Right renal pelvis (tissue), 4 donors: ENCODE measurements around the gene C9orf50. TPM values are rescaled to one million over a fixed set of nuclear protein-coding genes. Genes with fewer than 3 reads are reported as not detected.

ENCODE experiments used
- DNase-seq, 4 donors: peaks; one replicate each; pipeline ENCODE4 v3.0.0-alpha.2; 2013; ENCODE audit warnings: low read depth in 4 of 4, low spot score in 3 of 4, missing footprints in 1 of 4
- polyA plus RNA-seq, 4 donors: library from polyadenylated mRNA; unstranded; fragments of 120-200 nt; gene quantifications; one replicate each; pipeline ENCODE4 v1.2.1, GENCODE V29; 2013; ENCODE audit not compliant: insufficient read length in 4 of 4

The C9orf50 gene
- polyA plus RNA-seq, 4 donors = 0.72 to 0.88 (median 0.79) TPM

DNA sequence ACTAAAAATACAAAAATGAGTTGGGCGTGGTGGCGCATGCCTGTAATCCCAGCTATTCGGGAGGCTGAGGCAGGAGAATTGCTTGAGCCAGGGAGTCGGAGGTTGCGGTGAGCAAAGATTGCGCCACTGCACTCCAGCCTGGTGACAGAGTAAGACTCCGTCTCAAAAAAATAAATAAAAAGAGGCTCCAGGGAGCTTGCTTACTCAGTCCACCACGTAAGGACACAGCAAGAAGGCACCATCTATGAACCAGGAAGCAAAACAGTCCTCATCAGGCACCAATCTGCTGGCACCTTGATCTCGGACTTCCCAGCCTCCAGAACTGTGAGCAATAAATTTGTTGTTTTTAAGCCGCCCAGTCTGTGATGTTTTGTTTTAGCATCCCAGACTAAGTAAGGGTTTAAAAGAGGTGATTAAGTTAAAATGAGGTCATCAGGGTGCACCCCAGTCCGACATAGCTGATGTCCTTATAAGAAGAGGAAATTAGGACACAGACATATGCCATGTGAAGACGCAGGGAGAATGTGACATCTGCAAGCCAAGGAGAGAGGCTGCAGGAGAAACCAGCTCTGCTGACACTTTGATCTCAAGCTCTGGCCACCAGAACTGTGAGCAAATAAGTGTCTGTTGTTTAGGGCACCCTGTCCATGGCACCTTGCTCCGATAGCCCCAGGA, 45.9 kb downstream of the C9orf50 start:
- no peak for DNase-seq

DNA sequence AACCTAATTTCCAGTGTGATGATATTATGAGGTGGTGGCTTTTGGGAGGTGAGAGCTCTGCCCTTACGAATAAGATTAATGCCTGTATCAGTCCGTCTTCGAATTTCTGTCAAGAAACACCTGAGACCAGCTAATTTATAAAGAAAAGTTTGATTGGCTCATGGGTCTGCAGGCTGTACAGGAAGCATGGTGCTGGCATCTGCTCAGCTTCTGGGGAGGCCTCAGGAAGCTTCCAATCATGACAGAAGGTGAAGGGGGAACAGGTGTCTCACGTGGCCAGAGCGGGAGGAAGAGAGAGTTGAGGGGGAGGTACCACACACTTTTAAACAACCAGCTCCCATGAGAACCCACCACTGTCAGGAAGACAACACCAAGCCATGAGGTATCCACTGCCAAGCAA, 46.9 kb downstream of the C9orf50 start:
- no peak for DNase-seq

DNA sequence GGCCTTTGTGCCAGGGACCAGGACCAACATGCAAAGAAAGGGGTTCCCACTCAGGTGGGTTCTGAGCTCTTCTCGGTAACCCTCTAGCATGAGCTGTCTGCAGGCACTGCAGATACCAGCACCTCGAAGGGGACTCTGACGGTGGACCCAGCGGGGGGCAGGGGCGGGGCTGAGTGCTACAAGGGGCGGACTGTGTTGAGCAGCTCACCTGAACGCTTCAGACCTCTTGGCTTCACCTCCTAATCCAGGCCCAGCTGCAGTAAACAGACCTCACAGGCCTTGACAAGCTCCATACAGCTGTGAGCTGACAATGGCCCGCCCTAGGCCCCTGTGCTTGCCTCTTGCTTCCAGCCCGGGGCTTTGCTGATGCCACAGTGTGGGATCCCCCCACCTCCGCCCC, 48.4 kb downstream of the C9orf50 start:
- no peak for DNase-seq

DNA sequence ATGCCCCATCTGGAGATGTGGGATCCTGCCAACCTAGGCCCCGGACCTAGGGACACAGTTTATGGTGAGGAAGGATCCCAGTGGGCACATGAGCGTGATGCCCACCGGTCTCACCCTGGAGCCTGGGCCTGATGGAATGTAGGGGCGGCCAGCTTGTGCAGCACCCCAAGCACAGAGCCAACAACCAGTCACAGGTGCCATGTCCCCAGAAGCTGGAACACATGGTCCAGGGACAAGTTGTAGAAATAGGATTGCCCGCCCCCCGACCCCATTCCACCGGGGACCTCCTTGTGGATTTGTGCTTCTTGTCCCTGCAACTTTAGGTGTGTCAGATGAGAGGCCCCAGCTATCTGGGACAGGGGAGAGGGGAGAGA, 48.9 kb downstream of the C9orf50 start:
- no peak for DNase-seq

DNA sequence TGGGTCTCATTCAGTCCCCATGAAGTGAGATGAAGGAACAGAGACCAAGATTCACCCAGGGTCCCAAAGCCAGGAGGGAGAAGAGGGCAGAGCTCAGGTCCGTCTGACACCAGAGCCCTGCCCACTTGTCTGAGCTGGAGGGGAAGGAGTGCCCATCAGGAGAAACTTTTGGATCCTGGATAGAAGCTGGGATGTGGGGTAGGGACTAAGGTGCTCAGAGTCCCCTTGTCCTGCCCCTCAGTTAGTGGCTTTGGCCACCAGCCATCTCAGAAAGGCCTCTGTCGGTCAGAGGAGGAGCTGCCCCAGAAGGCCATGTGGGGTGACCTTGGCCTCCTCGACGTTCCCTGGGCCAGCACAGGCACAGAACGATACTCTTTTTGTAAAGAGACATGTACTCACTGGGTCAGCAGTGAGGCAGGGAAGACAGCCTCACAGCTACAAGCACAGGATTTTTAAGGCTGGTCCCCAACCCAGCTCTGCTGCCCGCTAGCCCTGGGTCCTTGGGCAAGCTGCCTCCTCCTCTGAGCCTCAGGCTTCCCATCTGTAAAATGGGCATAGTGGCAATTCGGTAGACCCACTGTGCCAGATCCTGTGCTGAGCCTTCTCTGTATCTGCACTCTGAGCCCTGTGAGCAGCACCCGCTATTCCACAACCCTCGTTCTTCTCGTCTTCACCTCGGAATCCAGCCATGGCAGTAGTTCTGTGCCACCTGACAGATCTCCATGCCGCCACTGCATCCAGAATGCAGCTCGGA, 49.4 kb downstream of the C9orf50 start:
- DNase-seq = no peak

DNA sequence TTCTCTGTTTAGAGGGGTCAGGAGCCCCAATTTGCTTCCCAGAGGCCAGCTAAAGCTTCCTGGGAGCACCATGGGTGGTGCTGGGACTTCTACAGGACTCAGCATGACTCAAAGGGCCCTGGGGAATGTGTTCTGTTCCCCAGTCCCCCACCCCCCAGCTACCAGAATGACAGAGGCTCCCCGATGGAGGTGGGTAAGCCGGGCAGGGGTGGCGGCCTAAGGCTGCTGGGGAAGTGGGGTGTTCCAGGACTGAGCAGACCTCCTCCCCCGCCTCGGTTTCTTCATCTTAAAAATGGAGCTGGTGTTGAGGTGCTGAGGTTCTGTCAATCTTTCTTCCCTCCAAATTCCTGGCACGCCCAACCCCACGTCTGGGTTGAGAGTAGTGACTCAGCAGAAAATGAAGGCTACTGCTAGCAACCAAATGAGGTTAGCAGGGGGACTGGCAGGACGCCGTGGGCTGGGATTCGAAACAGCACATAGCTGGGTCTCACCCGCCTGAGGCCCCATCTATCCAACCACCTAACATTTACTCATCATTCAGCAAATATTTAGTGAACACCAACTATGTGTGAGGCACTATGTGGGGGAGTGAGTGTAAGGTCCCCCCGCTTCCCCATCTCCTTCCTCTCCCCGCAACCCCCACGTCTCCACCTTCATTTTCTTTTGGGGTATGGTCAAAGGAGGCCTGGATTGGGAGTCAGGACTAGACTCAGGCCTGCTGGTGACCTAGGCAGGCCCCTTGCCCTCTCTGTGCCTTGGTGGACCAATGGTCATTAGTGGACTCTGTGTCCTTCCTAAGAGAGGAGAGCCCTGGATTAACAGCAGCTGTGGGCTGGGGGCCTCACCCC, 50.2 kb downstream of the C9orf50 start:
- no peak for DNase-seq

DNA sequence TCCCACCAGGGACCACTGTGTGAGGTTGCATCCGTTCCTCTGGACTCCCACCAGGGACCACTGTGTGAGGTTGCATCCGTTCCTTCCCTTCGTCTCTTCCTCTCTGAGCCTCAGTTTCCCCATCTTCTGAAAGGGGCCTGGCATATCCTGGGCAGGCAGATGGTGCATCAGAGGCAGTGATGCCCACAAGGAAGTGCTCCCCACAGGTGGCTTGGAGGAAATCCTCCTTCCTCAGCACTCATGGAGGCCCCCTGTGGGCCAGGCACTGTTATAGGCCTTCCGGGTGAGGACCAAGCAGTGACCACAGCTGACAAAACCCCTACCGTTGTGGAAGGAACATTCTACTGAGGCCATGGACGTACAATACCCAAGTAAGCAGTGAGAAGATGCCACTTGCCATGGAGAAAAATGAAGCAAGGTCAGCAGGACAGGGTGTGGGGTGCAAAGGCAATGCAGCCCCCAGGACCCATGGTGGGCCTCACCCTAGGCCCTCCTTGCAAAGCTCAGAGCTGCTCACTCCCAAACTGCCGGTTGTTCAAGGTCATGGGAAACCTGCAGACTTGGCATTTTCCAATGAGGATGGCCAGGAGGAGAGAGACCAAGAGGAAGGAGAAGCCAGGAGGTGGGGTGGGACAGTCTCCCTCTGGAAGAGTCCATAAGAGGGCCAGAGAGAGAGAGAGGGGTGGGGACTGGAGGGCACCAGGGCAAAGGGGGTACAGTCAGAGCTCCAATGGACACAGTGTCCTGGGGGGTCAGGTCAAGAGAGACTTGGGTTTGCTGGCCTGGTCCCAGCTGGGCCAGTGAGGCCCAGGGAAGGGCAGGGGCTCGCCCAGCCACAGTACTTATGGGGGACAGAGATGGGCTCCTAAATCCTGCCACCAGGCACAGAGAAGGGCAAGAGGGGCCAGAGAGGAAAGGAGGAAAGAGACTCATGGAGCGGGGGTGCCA, 51.1 kb downstream of the C9orf50 start:
- DNase-seq = no peak

DNA sequence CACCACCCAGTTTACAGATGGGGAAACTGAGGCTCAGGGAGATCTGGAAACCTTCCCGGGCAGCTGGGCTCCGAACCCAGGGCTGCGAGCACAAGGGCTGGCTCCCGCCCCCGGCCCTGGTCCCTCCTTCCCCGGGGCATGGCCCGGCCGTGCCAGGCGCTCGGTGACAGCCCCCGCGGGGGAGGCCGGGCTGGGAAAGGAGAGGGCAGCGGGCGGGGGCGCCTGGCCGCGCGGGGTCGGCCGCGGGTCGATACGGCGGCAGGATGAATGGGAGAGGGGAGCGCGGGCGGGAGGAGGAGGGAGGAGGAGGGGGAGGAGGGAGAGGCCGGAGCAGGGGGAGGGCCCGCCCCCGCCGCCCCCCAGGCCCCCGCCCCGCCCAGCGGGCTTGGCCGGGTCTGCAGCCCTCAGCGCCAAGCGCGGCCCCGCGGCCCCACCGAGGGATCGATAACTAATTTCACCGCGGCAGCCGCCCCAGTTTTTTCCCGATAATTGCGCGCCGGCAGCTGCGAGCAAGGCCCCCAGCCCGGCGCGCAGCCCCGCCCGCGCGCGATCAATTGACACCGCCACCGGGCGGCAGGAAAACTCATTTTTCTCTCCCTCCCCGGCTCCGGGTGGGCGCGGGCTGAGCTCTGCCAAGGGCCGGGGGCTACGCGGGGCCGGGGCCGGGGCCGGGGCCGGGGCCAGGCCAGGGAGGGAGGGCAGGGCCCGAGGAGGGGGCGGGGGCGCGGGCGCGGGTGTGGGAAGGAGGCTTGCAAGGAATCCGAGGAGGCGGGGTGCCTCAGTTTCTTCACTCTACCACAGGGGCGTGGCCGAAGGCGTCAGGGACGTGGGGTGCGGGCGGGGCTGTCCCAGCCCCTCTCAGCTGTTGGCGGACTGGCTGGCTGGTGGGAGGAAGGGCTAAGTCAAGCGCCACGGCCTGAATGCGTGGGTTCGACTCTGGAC, 52.1 kb downstream of the C9orf50 start:
- no peak for DNase-seq

DNA sequence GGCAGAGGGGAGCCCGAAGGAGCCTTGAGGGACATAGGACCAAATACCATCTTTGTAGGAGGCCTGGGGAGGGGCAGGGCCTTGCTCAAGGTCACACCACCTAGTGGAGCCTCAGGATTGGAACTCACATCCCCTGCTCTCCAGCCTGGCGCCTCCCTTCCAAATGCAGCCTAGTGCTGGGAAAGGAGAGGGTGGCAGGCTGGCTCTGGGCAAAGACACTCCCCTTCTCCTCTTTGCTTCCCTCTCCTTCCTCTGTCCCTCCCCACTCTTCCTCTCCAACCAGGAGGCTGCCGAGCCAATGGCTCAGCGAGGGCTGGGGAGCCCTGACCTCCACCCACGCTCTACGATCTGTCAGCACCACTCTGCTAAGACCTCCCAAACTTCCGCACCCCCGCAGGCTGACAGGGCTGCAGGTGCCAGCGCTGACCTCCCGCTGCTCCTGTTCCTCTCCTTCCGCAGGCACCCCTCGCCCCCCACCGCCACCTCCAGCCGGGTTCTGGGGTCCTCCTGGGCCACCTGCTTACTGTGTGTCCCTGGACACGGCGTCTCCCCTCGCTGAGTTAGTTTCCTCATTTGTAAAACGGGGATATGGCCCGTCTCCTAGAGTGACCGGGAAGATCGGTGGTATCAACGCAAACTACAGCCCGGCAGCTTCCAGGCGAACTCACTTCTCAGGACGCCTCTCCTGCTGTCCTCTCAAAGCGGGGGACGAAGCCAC, 52.9 kb downstream of the C9orf50 start:
- no peak for DNase-seq

DNA sequence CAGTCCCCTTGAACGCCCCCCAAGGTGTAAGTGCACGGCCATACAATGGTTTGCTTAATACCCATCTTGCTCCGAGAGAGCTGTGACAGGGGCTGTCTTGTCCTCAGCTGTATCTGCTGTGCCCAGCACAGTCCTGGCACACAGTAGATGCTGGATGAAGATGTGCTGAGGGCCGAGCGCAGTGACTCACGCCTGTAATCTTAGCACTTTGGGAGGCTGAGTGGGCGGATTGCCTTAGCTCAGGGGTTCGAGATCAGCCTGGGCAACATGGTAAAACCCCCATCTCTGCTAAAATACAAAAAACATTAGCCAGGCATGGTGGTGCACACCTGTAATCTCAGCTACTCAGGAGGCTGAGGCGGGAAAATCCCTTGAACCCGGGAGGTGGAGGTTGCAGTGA, 53.6 kb downstream of the C9orf50 start:
- DNase-seq = no peak

DNA sequence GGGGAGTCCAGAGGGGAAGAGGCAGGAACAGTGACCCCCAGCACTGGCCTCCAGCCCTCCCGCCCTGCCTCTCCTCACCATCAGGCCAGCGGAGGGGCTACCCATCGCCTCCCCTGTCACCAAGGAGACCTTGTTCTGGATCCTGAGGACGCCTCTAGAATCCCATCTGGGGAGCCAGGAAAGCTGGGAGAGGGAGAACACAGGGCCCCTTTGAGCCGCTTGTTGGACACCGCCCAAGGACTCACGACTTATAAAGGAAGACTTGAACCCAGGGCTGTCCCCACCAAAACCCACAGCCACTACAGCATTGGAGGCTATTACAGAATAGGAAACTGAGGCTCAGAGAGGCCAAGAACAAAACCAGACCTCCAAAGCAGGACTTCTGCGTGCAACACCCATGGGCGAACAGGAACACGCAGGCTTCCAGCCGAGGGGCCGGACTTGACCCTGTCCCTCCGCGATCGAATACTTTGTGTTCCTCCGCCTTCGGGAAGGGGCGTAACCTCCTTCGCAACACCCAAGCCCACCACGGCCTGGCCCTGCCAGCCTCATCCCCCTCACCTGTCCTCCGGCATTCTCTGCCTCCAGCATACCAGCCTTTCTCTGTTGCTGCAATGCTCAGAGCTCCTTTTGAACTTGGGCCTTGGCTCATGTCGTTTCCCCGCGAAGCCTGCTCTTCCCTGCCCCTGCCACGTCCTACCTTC, 54.2 kb downstream of the C9orf50 start:
- DNase-seq = no peak

DNA sequence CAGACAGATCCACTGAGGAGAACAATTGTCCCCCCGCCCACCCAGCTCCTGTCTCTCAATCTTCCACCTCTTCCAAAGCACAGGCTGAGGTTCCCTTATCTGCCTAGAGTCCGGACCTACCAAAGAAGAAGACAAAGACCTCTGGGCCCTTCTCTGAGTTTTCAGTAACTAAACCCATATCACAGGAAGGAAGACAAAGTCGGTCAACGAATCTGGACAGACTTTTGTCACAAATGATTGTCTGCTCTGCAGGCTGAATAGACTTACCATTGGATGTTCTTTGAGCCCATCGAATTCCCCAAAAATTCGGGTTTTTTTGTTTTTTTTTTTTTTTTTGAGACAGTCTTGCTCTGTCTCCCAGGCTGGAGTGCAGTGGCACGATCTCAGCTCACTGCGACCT, 58.0 kb downstream of the C9orf50 start:
- DNase-seq = no peak

DNA sequence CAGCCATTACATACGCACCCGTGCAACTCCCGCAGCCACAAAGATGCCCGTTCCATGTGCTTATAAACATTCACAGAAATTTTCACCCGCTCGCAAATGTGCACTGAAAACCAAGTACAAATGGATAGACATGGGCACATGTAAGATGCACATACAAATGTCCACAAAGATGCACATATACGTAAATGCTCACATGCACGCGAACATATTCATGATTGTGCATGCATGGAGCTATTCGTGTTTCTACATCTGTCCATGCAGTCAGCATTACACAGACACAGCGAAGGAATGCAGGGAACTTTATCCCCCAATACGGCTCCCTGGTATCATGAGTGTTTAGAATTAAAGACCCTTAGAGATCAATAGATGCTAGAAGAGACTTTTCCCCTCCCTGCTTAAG, 58.4 kb downstream of the C9orf50 start:
- DNase-seq = no peak

Other genes starting within 250 kb of the C9orf50 start
- 10 to 100 TPM; 33.1 to 38.4 (median 33.9) TPM for gene NTMT1, start 5.1 kb upstream of the C9orf50 start, polyA plus RNA-seq
- 10 to 100 TPM; 18.2 to 20.9 (median 18.7) TPM for gene ASB6, start 21.1 kb upstream of the C9orf50 start, polyA plus RNA-seq
- gene PRRX2, start 44.5 kb upstream of the C9orf50 start, polyA plus RNA-seq = 1 to 10 TPM; 1.1 to 1.8 (median 1.2) TPM
- 1 to 10 TPM; 5.4 to 7.1 (median 6.1) TPM for gene PTGES, start 131.9 kb upstream of the C9orf50 start, polyA plus RNA-seq
- 10 to 100 TPM; 20.0 to 22.2 (median 21.3) TPM for gene TOR1B, start 182.1 kb upstream of the C9orf50 start, polyA plus RNA-seq
- 10 to 100 TPM; 44.0 to 46.4 (median 44.2) TPM for gene TOR1A, start 203.0 kb upstream of the C9orf50 start, polyA plus RNA-seq
- gene C9orf78, start 214.2 kb upstream of the C9orf50 start, polyA plus RNA-seq = 10 to 100 TPM; 73.0 to 82.1 (median 78.6) TPM
- 10 to 100 TPM; 18.1 to 26.4 (median 22.0) TPM for gene USP20, start 214.4 kb upstream of the C9orf50 start, polyA plus RNA-seq